Fibroblast of peridontal ligament (primary cell): ENCODE measurements around the gene BLTP1.

ENCODE experiments used
- DNase-seq: peaks from one replicate; pipeline ENCODE4 v3.0.0-alpha.2; 2010; ENCODE audit errors: extremely low read depth

The BLTP1 gene

GRCh38 chr4:122167369-122167768 lies 15.2 kb downstream of the BLTP1 start:
- no peak for DNase-seq

GRCh38 chr4:122170775-122171174 lies 18.6 kb downstream of the BLTP1 start:
- no peak for DNase-seq

- no peak for DNase-seq
Observed at GRCh38 chr4:122171323-122171722, 19.2 kb downstream of the BLTP1 start.

GRCh38 chr4:122172266-122172665 lies 20.1 kb downstream of the BLTP1 start:
- DNase-seq: no peak

GRCh38 chr4:122178961-122179360 lies 26.8 kb downstream of the BLTP1 start:
- DNase-seq: no peak

GRCh38 chr4:122195718-122196117 lies 43.6 kb downstream of the BLTP1 start:
- no peak for DNase-seq
